Fibroblast of villous mesenchyme (primary cell): ENCODE results near the gene CHKB. TPM values are rescaled to one million over a fixed set of nuclear protein-coding genes. Genes with fewer than 3 reads are reported as not detected.

Source experiments
- DNase-seq: peaks from one replicate; pipeline ENCODE4 v3.0.0-alpha.2; 2010; ENCODE audit warnings: low read depth
- H3K4me3 ChIP-seq: 2 replicates; pipeline ENCODE4 v1.5.1; 2011; ENCODE audit warnings: low read depth, mild to moderate bottlenecking, low read length
- total RNA-seq: library from RNA; depleted of rRNA; stranded (reverse); fragments of >200 nt; gene quantifications from 2 replicates; pipeline ENCODE4 v1.2.3, GENCODE V29; 2012
- TF ChIP-seq, protein P1 (sequence below): IDR thresholded peaks from 2 replicates; pipeline ENCODE4 v1.5.1; 2012; ENCODE audit warnings: low read depth, mild to moderate bottlenecking, low read length; ENCODE audit not compliant: insufficient read depth

Gene CHKB
- total RNA-seq, 1 donor = 18.1 TPM

DNA sequence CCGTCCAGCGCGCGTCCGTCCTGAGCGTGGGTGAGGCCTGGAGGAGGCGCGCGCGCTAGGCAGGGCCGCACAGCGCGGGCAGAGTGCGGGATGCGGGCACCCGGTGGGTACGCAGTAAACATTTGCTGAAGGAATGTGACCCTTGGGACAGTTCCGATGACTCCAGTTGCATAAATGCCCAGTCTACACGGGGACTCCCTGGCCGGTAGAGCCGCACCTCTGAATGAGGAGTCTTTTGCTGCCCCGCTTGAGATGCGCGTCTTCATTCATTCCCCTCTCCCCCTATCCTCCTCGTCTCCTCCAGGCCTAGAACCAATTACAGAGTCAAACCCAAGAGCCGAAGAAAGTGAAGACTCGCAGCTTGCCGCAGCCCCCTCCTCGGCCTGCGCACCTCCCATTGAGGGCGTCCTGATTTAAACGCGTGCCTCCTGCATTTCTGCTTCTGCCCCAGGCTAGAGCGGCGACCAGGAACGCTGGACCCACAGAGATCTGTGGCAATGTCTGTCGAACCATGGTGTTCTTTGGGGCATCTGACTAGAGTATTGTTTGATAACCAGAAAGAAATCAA is 729 bp upstream of the CHKB start:
- TF ChIP-seq, protein P1, sequence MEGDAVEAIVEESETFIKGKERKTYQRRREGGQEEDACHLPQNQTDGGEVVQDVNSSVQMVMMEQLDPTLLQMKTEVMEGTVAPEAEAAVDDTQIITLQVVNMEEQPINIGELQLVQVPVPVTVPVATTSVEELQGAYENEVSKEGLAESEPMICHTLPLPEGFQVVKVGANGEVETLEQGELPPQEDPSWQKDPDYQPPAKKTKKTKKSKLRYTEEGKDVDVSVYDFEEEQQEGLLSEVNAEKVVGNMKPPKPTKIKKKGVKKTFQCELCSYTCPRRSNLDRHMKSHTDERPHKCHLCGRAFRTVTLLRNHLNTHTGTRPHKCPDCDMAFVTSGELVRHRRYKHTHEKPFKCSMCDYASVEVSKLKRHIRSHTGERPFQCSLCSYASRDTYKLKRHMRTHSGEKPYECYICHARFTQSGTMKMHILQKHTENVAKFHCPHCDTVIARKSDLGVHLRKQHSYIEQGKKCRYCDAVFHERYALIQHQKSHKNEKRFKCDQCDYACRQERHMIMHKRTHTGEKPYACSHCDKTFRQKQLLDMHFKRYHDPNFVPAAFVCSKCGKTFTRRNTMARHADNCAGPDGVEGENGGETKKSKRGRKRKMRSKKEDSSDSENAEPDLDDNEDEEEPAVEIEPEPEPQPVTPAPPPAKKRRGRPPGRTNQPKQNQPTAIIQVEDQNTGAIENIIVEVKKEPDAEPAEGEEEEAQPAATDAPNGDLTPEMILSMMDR = no peak
- no peak for DNase-seq
- peak overlapping the region; percentile 70 for H3K4me3 ChIP-seq

DNA sequence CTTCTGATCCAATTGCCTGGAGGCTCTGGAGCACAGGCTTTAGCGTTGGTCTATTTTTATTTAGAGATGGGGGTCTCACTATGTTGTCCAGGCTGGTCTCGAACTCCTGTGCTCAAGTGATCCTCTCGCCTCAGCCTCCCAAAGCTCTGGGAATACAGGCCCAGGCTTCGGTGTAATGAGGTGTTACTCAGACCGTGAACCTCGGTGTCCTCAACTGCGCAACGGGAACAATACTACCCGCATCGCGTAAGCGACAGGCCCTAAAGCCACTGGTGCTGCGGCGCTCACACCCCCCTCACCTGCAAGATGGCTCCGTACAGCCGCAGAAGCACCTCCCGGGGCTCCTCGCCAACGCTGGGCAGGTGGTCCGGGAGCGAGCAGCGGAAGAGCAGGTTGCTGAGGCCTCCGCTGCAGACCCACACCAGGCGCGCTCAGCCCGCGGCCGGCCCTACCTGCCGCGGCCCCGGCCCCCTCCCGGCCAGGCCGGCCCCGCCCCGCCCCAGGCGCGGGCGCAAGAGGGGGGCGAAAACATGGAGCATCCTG is 628 bp downstream of the CHKB start:
- peak overlapping the region; percentile 83 for H3K4me3 ChIP-seq
- peak; percentile 10 for DNase-seq
- TF ChIP-seq, protein P1 = no peak

DNA sequence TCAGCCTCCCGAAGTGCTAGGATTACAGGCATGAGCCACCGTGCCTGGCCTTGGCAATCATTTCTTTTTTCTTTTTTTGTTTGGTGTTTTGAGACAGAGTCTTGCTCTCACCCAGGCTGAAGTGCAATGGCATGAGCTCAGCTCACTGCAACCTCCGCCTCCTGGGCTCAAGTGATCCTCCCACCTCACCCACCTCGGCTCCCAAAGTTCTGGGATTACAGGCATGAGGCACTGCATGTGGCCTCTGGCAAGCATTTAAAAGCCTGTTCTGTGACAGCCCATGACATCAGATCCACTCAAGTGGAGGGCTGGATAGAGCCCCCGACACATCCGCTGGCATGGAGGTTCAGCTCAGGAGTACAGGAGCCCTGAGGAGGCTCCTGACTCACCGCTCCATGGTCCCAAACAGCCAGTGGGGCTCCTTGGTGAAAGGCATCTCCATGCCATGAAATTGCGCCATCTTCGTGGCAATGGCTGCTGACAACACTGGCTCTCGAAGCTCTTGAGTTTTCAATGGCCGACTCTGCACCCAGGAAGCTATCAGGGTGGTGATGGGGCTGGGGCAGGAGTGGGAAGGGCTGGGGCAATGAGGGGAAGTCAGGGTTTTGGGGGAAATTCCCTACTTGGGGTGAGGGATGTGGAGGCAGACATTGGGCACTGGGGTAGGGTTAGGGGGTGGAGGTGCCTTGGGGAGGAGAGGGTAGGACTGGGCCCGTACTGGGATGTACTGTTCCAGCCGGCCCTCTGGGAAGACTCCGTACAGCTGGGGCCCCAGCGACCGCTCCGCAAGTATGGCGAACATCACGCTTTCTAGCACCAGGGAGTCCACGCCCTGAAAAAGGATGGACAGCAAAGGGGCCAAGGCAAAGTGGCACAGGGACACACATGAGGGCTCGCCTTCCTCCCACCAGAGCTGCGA is 1.4 kb downstream of the CHKB start:
- no peak for DNase-seq
- peak overlapping the region; percentile 83 for H3K4me3 ChIP-seq
- TF ChIP-seq, protein P1 = no peak

DNA sequence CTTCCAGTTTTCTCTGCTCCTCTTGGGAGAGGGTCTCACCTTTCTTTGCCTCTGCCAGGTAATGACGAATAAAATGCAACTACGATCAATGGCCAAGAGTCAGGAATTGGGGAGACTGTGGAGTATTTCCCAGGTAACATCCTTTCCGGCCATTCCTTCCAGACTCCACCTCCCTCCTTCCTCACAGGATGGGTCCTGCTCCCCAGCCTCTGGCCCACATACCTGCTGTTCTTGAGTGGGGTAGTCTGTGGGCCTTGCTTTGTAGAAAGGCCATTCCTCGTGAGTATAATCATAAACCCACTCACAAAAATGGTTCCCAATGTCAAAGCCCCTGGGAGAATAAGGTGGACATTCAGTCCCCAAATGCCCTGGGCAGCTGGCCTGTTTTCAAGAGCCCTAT is 2.9 kb downstream of the CHKB start:
- no peak for DNase-seq
- H3K4me3 ChIP-seq = no peak overlapping the region
- TF ChIP-seq, protein P1 = no peak

DNA sequence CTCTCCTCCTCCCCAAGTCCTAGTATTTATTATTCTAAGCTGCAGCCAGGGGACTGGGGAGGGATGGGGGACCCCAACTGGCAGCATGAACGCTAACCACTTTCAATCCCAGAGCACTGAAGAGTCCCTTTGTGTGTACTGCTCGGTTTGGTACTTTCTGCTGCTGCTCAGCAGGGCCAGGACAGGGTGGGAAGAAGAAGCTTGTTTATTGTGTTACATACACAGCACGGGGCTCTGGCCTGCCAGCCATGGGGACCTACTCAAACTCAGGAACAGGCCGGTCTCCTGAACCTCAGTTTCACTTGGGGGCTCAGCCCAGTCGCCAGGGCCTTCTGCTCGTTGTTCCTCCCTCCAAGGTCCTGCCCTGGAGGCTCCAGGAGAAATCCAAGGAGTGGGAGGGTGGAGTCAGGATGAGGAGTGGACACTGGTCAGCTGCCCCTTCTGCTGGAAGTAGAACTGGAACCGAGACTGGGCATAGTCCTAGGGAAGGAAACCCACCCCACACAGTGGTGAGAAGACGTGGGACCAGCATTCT is 3.8 kb downstream of the CHKB start:
- no peak overlapping the region for H3K4me3 ChIP-seq
- TF ChIP-seq, protein P1 = no peak
- no peak for DNase-seq

DNA sequence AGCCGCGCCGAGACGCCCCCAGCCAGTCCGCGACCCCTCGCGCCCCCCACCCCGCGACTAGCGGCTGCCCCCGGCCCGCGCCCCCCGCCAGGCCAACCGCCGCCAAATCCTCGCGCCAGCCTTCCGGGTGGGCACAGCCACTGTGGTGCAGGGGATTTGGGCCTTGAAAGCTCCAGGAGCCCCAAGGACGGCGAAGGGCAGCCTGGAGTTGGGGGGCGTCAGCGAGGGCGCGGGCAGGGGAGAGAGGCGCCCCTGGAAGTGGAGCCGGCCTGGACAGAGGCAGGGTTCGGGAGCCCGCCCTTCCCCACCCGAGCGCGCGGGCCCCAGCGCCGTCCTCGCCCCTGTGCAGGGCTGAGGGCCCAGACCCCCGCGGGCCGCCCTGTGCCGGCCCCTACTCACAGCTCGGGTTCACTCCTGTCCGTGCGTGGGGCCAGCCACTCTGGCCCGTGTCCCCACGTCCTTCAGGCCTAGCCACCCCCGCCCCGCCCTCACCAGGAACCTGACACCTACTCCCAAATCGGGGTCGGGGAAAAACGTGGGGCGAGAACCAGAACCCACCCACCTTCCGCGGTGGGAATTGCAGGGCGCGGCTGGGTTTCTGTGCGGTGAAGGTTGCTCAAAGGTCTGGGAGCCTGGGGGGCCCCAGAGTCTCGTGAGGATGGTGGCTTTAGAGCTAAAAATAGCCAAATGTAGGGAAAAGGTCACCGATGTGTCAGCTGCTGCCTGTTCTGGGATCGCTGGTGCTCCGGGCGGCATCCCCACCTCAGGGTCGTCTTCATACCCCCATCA is 4.5 kb downstream of the CHKB start, which contains the start of gene CPT1B:
TSS of gene CPT1B (minus strand) at position 441 of the 789 bp plus-strand sequence. CDS start 512 bp downstream, outside the sequence.
- DNase-seq = peak; percentile 14
- TF ChIP-seq, protein P1 = no peak
- H3K4me3 ChIP-seq = no peak within 1 kb of the TSS
